Mammary epithelial cell (primary cell): ENCODE measurements around the gene KLHL6.

Experiments used
- CTCF ChIP-seq, 2 donors: IDR thresholded peaks in 1 of 2; conservative IDR thresholded peaks in 1 of 2; 2 replicates each; pipeline ENCODE4 v1.5.1; 2011 to 2012; ENCODE audit warnings: inconsistent platforms in 2 of 2, low read length in 2 of 2, mild to moderate bottlenecking in 2 of 2, control low read depth in 1 of 2, low read depth in 1 of 2; ENCODE audit not compliant: insufficient read depth in 1 of 2; ENCODE audit errors: extremely low read depth in 1 of 2
- EZH2 ChIP-seq: IDR thresholded peaks from 2 replicates; pipeline ENCODE4 v1.6.1; 2012; ENCODE audit warnings: low read length, inconsistent platforms, borderline replicate concordance

GRCh38 chr3:183583331-183584245 lies 28.1 kb upstream of the KLHL6 start:
- TF ChIP-seq CTCF (conservative IDR thresholded peaks at IDR 0.05 in 1 of 2, IDR thresholded peaks at IDR 0.05 in 1 of 2; ENCODE audit: extremely low read depth in 1 of 2, insufficient read depth in 1 of 2, low read depth in 1 of 2, low read length in 2 of 2) = no peak
- no peak for TF ChIP-seq EZH2
